Measurements from ENCODE around the gene GRID2. TPM values are rescaled to one million over a fixed set of nuclear protein-coding genes. Genes with fewer than 3 reads are reported as not detected.
"Not testable (repeated sequence)": the region's sequence is repeated elsewhere in the genome, so short reads cannot be mapped to it uniquely, and the experiment has no call there.

The GRID2 gene
- total RNA-seq, 1 donor = 0.63 TPM

- no peak for TF ChIP-seq CTCF (IDR thresholded peaks at IDR 0.05; ENCODE audit: insufficient read depth, low read length)
- DNase-seq (ENCODE audit: low read depth) = no peak
- no peak overlapping the region for H3K4me3 ChIP-seq (ENCODE audit: low read depth, low read length)
Observed at GRCh38 chr4:92268642-92269041, 35.1 kb upstream of the GRID2 start.

GRCh38 chr4:92270908-92271307, 32.9 kb upstream of the GRID2 start:
- no peak for DNase-seq (ENCODE audit: low read depth)
- no peak for TF ChIP-seq CTCF (IDR thresholded peaks at IDR 0.05; ENCODE audit: insufficient read depth, low read length)

GRCh38 chr4:92271551-92271950, 32.2 kb upstream of the GRID2 start:
- DNase-seq (ENCODE audit: low read depth); H3K4me3 ChIP-seq (ENCODE audit: low read depth, low read length): not testable (repeated sequence)

More at GRCh38 chr4:92270908-92271307, 32.9 kb upstream of the GRID2 start:
- H3K4me3 ChIP-seq (ENCODE audit: low read depth, low read length) = no peak overlapping the region

- DNase-seq (ENCODE audit: low read depth); H3K4me3 ChIP-seq (ENCODE audit: low read depth, low read length): not testable (repeated sequence)
Observed at GRCh38 chr4:92277057-92277881, 26.5 kb upstream of the GRID2 start.

- no peak for DNase-seq (ENCODE audit: low read depth)
- no peak overlapping the region for H3K4me3 ChIP-seq (ENCODE audit: low read depth, low read length)
- no peak for TF ChIP-seq CTCF (IDR thresholded peaks at IDR 0.05; ENCODE audit: insufficient read depth, low read length)
Observed at GRCh38 chr4:92279296-92279695, 24.5 kb upstream of the GRID2 start.

- DNase-seq (ENCODE audit: low read depth) = peak; percentile 40
- peak; percentile 42 for TF ChIP-seq CTCF (IDR thresholded peaks at IDR 0.05; ENCODE audit: insufficient read depth, low read length)
- H3K4me3 ChIP-seq (ENCODE audit: low read depth, low read length) = no peak overlapping the region
Observed at GRCh38 chr4:92299152-92299551, 4.6 kb upstream of the GRID2 start.

- no peak for DNase-seq (ENCODE audit: low read depth)
- H3K4me3 ChIP-seq (ENCODE audit: low read depth, low read length) = peak overlapping the region; percentile 47
- no peak for TF ChIP-seq CTCF (IDR thresholded peaks at IDR 0.05; ENCODE audit: insufficient read depth, low read length)
Observed at GRCh38 chr4:92304121-92304520, 355 bp downstream of the GRID2 start.

GRCh38 chr4:92304606-92305005, 840 bp downstream of the GRID2 start:
- no peak for TF ChIP-seq CTCF (IDR thresholded peaks at IDR 0.05; ENCODE audit: insufficient read depth, low read length)
- peak overlapping the region; percentile 47 for H3K4me3 ChIP-seq (ENCODE audit: low read depth, low read length)
- DNase-seq (ENCODE audit: low read depth) = no peak

Measured in fibroblast of the aortic adventitia (primary cell).